Smooth muscle cell (in vitro differentiated cells): ENCODE measurements around the gene SNRPA1. TPM values are rescaled to one million over a fixed set of nuclear protein-coding genes. Genes with fewer than 3 reads are reported as not detected.

Experiments used
- DNase-seq: peaks from one replicate; lab custom pipeline; 2025; ENCODE audit not compliant: unreplicated experiment; lab: John Stamatoyannopoulos, UW
- H2AFZ ChIP-seq: fragments of 200-600 bp; sonication (generic); 2 replicates; pipeline ENCODE4 v1.6.0; 2016; ENCODE audit warnings: antibody characterized with exemption, low read depth, mild to moderate bottlenecking
- H3F3A ChIP-seq: fragments of 200-600 bp; sonication (generic); 2 replicates; pipeline ENCODE4 v1.6.0; 2017; ENCODE audit warnings: antibody characterized with exemption, low read depth
- H3K27ac ChIP-seq: fragments of 200-600 bp; sonication (generic); 2 replicates; pipeline ENCODE4 v1.5.1; 2016; ENCODE audit warnings: low read depth, mild to moderate bottlenecking
- H3K27me3 ChIP-seq: fragments of 200-600 bp; sonication (generic); 2 replicates; pipeline ENCODE4 v1.6.1; 2016; ENCODE audit warnings: low read depth, mild to moderate bottlenecking
- H3K36me3 ChIP-seq: fragments of 200-600 bp; sonication (generic); 2 replicates; pipeline ENCODE4 v1.5.1; 2016; ENCODE audit warnings: low read depth
- H3K4me1 ChIP-seq: fragments of 200-600 bp; sonication (generic); 2 replicates; pipeline ENCODE4 v1.5.1; 2016; ENCODE audit warnings: low read depth
- H3K4me2 ChIP-seq: fragments of 200-600 bp; sonication (generic); 2 replicates; pipeline ENCODE4 v1.6.0; 2016; ENCODE audit warnings: mild to moderate bottlenecking
- H3K4me3 ChIP-seq: fragments of 200-600 bp; sonication (generic); 2 replicates; pipeline ENCODE4 v1.5.1; 2016; ENCODE audit warnings: mild to moderate bottlenecking
- H3K79me2 ChIP-seq: fragments of 200-600 bp; sonication (generic); 2 replicates; pipeline ENCODE4 v1.6.0; 2016; ENCODE audit warnings: low read depth, mild to moderate bottlenecking
- H3K9ac ChIP-seq: fragments of 200-600 bp; sonication (generic); 2 replicates; pipeline ENCODE4 v1.6.0; 2016; ENCODE audit warnings: low read depth
- H3K9me3 ChIP-seq: fragments of 200-600 bp; sonication (generic); replicated peaks from 2 replicates; pipeline ENCODE4 v1.5.1; 2016; ENCODE audit warnings: low read depth
- H4K20me1 ChIP-seq: fragments of 200-600 bp; sonication (generic); 2 replicates; pipeline ENCODE4 v1.6.0; 2016; ENCODE audit warnings: low read depth
- WGBS: methylation state at CpG from one replicate; pipeline ENCODE4 v1.1.7; 2016; ENCODE audit warnings: low lambda C conversion rate; 5-methylcytosine and 5-hydroxymethylcytosine counted together
- polyA plus RNA-seq: library from polyadenylated mRNA; unstranded; fragments of >200 nt; fragmentation: Nextera tagmentation; extraction: Ambion mirVana; gene quantifications from 2 replicates; pipeline ENCODE4 v1.2.1, GENCODE V29; 2016
- total RNA-seq: library from RNA; depleted of rRNA; stranded (reverse); fragments of >200 nt; gene quantifications from 2 replicates; pipeline ENCODE4 v1.2.3, GENCODE V29; 2014
- TF ChIP-seq, protein P1 (sequence below): fragments of 200-600 bp; sonication (generic); IDR thresholded peaks from 2 replicates; pipeline ENCODE4 v1.5.1; 2017; ENCODE audit warnings: borderline replicate concordance, mild to moderate bottlenecking, antibody characterized with exemption; ENCODE audit not compliant: insufficient read depth, poor library complexity, severe bottlenecking

The SNRPA1 gene
- total and polyA plus RNA-seq, 2 experiments from 2014 or later, result 24.0 to 99.0 TPM

DNA sequence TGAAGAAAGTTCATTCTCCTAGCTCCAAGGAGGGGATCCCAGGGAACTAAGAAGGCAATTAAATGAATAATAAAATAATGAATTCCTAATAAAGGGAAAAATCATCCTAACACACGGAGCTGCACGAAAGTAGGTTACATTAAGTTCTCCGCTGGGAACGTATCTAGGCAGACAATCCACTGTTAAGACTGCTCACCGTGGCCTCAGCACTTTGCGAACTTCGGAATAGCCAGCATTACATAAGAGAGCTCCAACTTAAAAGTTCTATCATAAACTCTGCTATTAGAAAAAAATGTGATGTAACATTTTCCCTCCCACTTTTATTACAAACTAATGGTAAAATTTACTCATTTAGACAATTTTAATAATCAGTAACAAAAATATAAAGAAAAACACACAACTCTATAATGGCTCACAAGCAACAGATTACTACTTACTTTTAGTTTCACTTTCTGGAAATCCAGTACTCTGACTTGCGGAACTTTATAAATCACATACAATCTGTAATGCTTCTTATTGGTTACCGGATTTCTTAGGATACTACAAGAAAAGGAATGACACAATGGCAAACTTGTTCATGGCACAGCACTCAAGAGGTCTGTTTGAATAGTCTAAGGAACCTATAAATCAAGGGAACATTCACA is 8.5 kb downstream of the SNRPA1 start:
- Histone ChIP-seq H3K4me2 (no peak overlapping the region), H3K4me1 (no peaks in the 10 kb centered on the region), H3K36me3 (peaks cover 36% of the 10 kb centered on the region), H3K9ac (no peak overlapping the region), H3K9me3 (no peaks in the 10 kb centered on the region), H3K79me2 (peaks cover 50% of the 10 kb centered on the region), H3K27ac (no peak overlapping the region), H2AFZ (no peak overlapping the region), H3K4me3 (no peak overlapping the region), H3K27me3 (no peaks in the 10 kb centered on the region), H4K20me1 (peaks cover 60% of the 10 kb centered on the region), H3F3A (no peaks in the 10 kb centered on the region)
- WGBS, result 94% methylated on average over 9 of the region's 9 CpGs
- TF ChIP-seq, protein P1, sequence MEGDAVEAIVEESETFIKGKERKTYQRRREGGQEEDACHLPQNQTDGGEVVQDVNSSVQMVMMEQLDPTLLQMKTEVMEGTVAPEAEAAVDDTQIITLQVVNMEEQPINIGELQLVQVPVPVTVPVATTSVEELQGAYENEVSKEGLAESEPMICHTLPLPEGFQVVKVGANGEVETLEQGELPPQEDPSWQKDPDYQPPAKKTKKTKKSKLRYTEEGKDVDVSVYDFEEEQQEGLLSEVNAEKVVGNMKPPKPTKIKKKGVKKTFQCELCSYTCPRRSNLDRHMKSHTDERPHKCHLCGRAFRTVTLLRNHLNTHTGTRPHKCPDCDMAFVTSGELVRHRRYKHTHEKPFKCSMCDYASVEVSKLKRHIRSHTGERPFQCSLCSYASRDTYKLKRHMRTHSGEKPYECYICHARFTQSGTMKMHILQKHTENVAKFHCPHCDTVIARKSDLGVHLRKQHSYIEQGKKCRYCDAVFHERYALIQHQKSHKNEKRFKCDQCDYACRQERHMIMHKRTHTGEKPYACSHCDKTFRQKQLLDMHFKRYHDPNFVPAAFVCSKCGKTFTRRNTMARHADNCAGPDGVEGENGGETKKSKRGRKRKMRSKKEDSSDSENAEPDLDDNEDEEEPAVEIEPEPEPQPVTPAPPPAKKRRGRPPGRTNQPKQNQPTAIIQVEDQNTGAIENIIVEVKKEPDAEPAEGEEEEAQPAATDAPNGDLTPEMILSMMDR, result no peak
- no peak for DNase-seq

- Histone ChIP-seq H3K27me3 (no peaks in the 10 kb centered on the region), H3K4me3 (no peak overlapping the region), H3K27ac (no peak overlapping the region), H2AFZ (no peak overlapping the region), H3F3A (peaks cover under 1% of the 10 kb centered on the region), H3K9me3 (no peaks in the 10 kb centered on the region), H4K20me1 (peaks cover 33% of the 10 kb centered on the region), H3K4me1 (no peaks in the 10 kb centered on the region), H3K4me2 (no peak overlapping the region), H3K79me2 (peaks cover 24% of the 10 kb centered on the region), H3K9ac (no peak overlapping the region), H3K36me3 (peaks cover 33% of the 10 kb centered on the region)
- 97% methylated on average over 6 of the region's 6 CpGs for WGBS
- TF ChIP-seq, protein P1, result no peak
- DNase-seq, result no peak
These were observed 11.1 kb downstream of the SNRPA1 start for GRCh38 chr15:101283931-101284330.

DNA sequence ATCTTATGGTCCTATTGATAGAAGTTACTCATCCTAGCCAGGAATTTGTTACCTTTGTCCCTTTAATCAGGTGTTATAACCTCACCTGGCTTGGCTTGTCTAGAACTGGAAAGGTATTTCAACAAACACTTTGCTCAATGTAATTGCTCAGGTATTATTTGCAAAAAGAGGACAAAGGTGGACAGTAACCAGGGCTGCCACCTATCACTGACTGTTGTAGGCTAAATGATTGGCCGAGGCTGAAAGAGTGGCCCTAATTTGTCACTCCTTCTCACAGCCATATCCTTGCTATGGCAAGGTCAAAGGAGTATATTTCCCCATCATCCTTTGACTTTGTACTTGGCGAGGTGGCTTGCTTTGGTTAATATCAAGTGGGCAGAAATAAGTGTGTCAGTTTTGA is 15.0 kb downstream of the SNRPA1 start:
- Histone ChIP-seq H3K4me3 (no peak overlapping the region), H3K27ac (no peak overlapping the region), H3K27me3 (no peaks in the 10 kb centered on the region), H3K9ac (no peak overlapping the region), H3K79me2 (peaks cover 21% of the 10 kb centered on the region), H3K36me3 (peaks cover 11% of the 10 kb centered on the region), H3K4me2 (no peak overlapping the region), H4K20me1 (peaks cover 20% of the 10 kb centered on the region), H2AFZ (no peak overlapping the region), H3F3A (peaks cover 10% of the 10 kb centered on the region), H3K4me1 (peaks cover 5% of the 10 kb centered on the region), H3K9me3 (no peaks in the 10 kb centered on the region)
- WGBS, result 92% methylated on average over 2 of the region's 2 CpGs
- no peak for DNase-seq
- TF ChIP-seq, protein P1, result no peak

DNA sequence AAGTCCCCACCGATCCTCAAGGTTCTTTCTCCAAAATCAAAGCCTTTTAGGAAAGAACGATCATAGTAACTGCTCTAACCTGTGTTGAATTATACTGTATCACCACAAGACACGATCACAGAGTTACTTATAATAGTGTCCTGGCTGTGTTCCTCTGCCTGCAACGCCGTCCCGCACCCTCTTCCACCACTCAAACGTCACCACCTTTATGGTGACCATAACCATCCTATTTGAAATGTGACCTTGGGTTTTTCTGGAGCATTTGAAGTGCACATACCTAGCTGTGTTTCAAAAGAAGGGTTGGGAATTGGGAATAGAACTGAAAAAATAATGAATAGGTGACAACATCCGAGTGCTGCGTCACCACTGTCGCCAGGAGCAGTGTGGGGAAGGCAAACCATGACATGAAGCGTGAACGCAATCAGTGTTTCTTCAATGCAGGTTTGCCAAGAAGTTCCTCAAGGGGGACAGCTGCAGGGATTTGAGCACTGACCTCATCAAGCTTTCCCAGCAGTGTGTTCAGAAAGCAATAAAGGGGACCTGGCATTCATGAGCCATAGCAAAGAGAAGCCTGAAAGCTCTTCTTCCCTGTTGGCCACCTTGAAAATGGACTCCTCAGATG is 17.0 kb downstream of the SNRPA1 start:
- 82% methylated on average over 12 of the region's 12 CpGs for WGBS
- Histone ChIP-seq H3K27ac (no peak overlapping the region), H3K4me3 (peak overlapping the region; percentile 98), H3K4me2 (peak overlapping the region; percentile 98), H3K36me3 (peaks cover 22% of the 10 kb centered on the region), H4K20me1 (peaks cover 35% of the 10 kb centered on the region), H3K9ac (no peak overlapping the region), H3K4me1 (peaks cover 5% of the 10 kb centered on the region), H3K27me3 (no peaks in the 10 kb centered on the region), H3K79me2 (peaks cover 26% of the 10 kb centered on the region), H2AFZ (peak overlapping the region; percentile 47), H3F3A (peaks cover 16% of the 10 kb centered on the region), H3K9me3 (no peaks in the 10 kb centered on the region)
- no peak for DNase-seq
- TF ChIP-seq, protein P1, result no peak
